Measurements from ENCODE around the gene RNF222.
"Not testable (repeated sequence)": the region's sequence is repeated elsewhere in the genome, so short reads cannot be mapped to it uniquely, and the experiment has no call there.

The RNF222 gene

DNA sequence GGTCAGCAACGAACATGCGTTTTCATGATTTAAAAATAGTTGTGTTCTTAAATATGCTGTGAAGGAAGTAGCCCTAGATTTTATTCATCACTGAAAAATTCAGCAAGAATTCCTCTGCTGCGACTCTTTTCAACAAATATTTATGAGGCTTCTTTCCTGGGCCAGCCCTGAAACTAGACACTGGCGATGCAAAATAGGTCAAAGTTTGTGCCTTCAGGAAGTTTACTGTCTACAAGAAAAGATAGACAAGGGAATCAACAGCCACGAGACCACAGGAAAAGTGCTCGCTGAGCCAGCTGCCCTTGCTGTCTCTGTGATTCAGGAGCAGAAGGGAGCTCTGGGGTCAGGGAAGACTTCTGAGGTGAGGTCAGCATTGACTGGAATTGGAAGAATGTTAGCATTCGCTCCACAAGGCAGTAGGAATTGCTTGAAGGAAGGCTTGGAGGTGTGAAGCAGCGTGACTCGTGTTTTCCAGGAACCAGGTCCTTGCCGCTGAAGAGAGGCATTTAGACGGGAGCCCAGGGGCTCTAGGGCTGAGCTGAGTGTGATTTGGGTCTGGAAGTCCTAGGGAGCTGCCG lies 12.7 kb downstream of the RNF222 start:
- DNase-seq (ENCODE audit: low read depth), result peak; percentile 64
- H3K4me3 ChIP-seq (ENCODE audit: low read depth, low read length), result no peak overlapping the region
- in situ Hi-C loops (cut with HindIII; ENCODE audit: low sequenced_read_pairs), result no loop called here
- TF ChIP-seq, protein P1, sequence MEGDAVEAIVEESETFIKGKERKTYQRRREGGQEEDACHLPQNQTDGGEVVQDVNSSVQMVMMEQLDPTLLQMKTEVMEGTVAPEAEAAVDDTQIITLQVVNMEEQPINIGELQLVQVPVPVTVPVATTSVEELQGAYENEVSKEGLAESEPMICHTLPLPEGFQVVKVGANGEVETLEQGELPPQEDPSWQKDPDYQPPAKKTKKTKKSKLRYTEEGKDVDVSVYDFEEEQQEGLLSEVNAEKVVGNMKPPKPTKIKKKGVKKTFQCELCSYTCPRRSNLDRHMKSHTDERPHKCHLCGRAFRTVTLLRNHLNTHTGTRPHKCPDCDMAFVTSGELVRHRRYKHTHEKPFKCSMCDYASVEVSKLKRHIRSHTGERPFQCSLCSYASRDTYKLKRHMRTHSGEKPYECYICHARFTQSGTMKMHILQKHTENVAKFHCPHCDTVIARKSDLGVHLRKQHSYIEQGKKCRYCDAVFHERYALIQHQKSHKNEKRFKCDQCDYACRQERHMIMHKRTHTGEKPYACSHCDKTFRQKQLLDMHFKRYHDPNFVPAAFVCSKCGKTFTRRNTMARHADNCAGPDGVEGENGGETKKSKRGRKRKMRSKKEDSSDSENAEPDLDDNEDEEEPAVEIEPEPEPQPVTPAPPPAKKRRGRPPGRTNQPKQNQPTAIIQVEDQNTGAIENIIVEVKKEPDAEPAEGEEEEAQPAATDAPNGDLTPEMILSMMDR (IDR thresholded peaks at IDR 0.05; ENCODE audit: low read depth, low read length, missing control alignments), result no peak

DNA sequence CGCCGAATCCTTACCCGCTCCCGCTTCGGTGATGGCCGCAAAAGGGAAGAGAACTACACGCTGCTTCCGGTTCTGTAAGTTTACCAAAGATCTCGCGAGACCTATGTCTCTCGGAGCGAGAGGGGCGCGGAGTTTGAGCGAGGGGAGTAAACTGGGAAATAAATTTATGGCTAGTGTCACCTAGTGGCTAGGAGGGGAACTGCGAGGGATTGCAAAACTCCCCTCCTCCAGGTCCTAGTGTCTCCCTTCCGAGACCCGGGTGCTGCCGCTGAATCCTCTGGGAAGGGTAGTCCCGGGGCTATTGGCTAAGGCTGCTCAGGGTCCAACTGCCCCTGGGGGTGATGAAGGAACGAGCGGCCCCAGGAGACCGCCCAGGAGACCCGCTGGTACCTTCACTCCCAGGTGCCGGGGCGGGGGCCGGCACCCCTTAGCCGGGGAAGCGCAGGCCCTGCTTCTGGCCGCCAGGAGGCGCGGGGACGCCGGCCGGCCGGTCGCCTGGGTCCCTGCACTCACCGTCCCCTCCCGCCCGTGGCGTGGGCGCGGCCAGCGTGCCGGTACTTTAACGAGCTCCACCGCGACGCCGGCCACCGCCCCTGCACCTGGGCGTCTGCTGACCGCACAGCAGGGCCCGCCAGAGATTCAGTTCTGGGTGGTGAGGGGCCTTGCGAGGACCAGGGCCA lies 14.3 kb downstream of the RNF222 start, which contains the start of gene RPL26:
Gene RPL26, minus strand, starts transcription at position 51 of the 680 bp plus-strand sequence. CDS start 883 bp downstream, outside the sequence.
- H3K4me3 ChIP-seq (ENCODE audit: low read depth, low read length), result peak within 1 kb of the TSS; percentile 71
- in situ Hi-C loops (cut with HindIII; ENCODE audit: low sequenced_read_pairs), result no loop called here
- TF ChIP-seq, protein P1 (IDR thresholded peaks at IDR 0.05; ENCODE audit: low read depth, low read length, missing control alignments), result peak; percentile 85
- peak; percentile 97 for DNase-seq (ENCODE audit: low read depth)

DNA sequence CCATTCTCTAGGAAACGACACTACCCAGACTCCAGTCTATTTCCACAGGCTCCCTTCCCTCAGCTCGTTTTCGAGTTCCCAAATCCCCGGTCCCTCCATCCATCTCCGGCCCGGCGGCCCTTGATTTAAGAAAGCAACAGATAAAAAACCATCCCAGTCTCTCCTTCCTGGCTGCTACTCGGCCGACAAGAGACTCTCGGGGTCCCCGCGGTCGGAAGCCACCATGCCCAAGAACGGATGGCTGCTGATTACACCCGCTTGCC lies 14.8 kb downstream of the RNF222 start:
- TF ChIP-seq, protein P1 (IDR thresholded peaks at IDR 0.05; ENCODE audit: low read depth, low read length, missing control alignments), result no peak
- peak overlapping the region; percentile 71 for H3K4me3 ChIP-seq (ENCODE audit: low read depth, low read length)
- DNase-seq (ENCODE audit: low read depth), result no peak
- in situ Hi-C loops (cut with HindIII; ENCODE audit: low sequenced_read_pairs), result no loop called here

DNA sequence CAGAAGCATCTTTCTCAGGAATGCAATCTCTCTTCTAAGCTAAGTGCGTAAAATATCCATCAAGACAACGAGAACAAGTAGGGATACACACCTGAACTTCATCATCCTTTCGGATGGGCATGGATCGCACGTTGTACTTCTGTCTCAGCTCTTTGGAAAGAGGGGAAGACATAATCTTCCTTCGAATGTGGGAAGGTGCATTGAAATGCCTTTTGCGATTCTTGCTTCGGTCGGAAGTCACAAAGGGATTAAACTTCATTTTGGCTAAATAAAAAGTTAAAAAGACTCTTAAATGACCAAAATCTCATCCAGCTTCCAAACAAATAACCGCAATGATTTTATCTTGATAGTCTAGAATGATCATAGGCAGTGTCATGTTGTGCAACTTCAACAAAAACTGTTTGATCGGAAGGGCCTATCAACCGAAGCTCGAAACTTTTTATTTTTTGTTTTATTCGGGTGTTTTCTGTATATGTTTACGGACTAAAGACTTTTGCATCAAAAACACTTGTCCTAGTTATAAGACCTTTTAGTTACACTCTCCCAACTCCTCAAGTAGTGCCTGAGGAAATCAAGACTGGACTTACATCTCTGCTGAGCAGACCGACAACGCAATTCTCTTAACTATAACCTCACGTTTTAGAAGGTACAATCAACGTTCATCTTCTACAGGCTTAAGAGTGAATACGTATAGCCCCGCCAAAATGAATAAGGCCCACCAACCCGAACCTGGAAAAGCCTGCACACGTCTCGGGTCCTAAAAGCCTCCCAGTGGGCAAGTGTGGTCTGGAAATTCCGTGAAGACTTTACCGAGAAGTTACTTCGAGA lies 15.4 kb downstream of the RNF222 start:
- TF ChIP-seq, protein P1 (IDR thresholded peaks at IDR 0.05; ENCODE audit: low read depth, low read length, missing control alignments), result no peak
- in situ Hi-C loops (cut with HindIII; ENCODE audit: low sequenced_read_pairs), result no loop called here
- peak overlapping the region; percentile 71 for H3K4me3 ChIP-seq (ENCODE audit: low read depth, low read length)
- no peak for DNase-seq (ENCODE audit: low read depth)

DNA sequence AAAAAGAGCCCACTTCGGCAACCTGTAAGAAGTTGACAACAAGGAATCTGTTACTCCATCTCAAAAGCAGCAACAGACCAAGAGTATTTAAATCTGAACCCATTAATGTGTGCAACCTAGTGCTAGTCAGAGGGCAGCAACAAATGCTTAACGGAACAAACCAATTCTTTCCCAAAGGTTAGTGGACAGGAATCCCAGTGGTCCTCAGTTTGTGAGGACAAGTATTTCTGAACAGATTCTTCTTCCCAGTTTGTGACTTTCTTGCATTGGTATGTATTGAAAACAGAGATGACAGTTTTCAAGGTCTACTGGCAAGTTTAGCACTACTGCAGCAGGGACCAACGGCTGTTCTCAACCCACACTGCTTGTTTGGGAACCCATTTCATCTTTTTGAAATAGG lies 17.6 kb downstream of the RNF222 start:
- DNase-seq (ENCODE audit: low read depth), result no peak
- TF ChIP-seq, protein P1 (IDR thresholded peaks at IDR 0.05; ENCODE audit: low read depth, low read length, missing control alignments), result no peak
- in situ Hi-C loops (cut with HindIII; ENCODE audit: low sequenced_read_pairs), result no loop called here
- no peak overlapping the region for H3K4me3 ChIP-seq (ENCODE audit: low read depth, low read length)

DNA sequence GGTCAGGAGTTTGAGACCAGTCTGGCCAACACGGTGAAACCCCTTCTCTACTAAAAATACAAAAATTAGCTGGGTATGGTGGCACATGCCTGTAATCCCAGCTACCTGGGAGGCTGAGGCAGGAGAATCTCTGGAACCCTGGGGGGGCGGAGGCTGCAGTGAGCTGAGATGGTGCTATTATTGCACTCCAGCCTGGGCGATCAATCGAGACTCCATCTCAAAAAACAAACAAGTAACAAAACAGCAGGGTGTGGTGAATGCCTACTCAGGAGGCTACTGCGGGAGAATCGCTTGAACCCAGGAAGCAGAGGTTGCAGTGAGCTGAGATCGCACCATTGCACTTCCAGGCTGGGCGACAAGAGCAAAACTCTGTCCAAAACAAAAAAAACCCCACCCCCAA lies 19.5 kb downstream of the RNF222 start:
- not testable (repeated sequence) for DNase-seq (ENCODE audit: low read depth); H3K4me3 ChIP-seq (ENCODE audit: low read depth, low read length)
- in situ Hi-C loops (cut with HindIII; ENCODE audit: low sequenced_read_pairs), result loop anchor here (5.0 kb wide), 1 partner anchor 61 kb away; no protein-coding TSS in a partner anchor

DNA sequence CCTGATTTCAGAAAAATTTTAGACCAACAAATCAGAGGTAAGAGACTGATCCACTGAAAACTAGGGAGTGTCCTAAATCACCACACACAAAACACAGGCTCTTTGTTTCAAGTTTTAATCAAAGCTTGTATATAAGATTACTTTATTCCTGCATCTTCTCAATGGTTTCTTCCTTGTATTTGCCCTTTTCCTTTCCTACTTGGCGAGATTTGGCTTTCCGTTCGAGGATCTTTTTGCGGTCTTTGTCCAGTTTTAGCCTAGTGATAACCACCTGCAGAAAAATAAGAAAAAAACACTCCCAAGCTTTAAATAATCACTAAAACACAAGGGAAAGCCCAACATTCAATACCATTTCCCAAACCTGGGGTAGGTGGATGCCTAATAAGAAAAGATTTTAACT lies 20.2 kb downstream of the RNF222 start:
- in situ Hi-C loops (cut with HindIII; ENCODE audit: low sequenced_read_pairs), result loop anchor here (5.0 kb wide), 1 partner anchor 60 kb away; no protein-coding TSS in a partner anchor
- H3K4me3 ChIP-seq (ENCODE audit: low read depth, low read length), result no peak overlapping the region
- TF ChIP-seq, protein P1 (IDR thresholded peaks at IDR 0.05; ENCODE audit: low read depth, low read length, missing control alignments), result no peak
- no peak for DNase-seq (ENCODE audit: low read depth)

Data from astrocyte of the cerebellum (primary cell).